ENCODE measurements around the gene SELENOH. TPM values are rescaled to one million over a fixed set of nuclear protein-coding genes. Genes with fewer than 3 reads are reported as not detected.

Gene SELENOH
- total RNA-seq, 4 donors from 2014 or later, result 81.2 to 143 (median 97.0) TPM

- ATAC-seq, result no peak
- H3K27ac ChIP-seq, result no peak overlapping the region
- no peak overlapping the region for H3K4me3 ChIP-seq
- peaks cover 0 to 28% (median 7%) of the 10 kb centered on the region in 3 donors for H3K4me1 ChIP-seq
- no peaks in the 10 kb centered on the region for H3K9me3 ChIP-seq
- 100% methylated on average over 1 of the region's 5 CpGs for WGBS, 2 donors (ENCODE audit: low coverage in 1 of 2)
- TF ChIP-seq POLR2A (IDR thresholded peaks at IDR 0.05) (no peak), EP300 (IDR thresholded peaks at IDR 0.05) (no peak), POLR2AphosphoS5 (IDR thresholded peaks at IDR 0.05) (no peak), CTCF (IDR thresholded peaks at IDR 0.05) (no peak)
- H3K27me3 ChIP-seq, result no peaks in the 10 kb centered on the region
- peaks cover 0 to 57% of the 10 kb centered on the region in 2 donors for H3K36me3 ChIP-seq
These were observed 3.9 kb downstream of the SELENOH start for GRCh38 chr11:57745206-57745605.

- no peak for ATAC-seq
- Histone ChIP-seq H3K27me3 (no peaks in the 10 kb centered on the region), H3K4me3 (no peak overlapping the region), H3K36me3 (peaks cover 0 to 56% of the 10 kb centered on the region in 2 donors), H3K27ac (no peak overlapping the region), H3K9me3 (no peaks in the 10 kb centered on the region), H3K4me1 (peaks cover 0 to 21% (median 7%) of the 10 kb centered on the region in 3 donors)
- TF ChIP-seq EP300 (IDR thresholded peaks at IDR 0.05) (no peak), CTCF (IDR thresholded peaks at IDR 0.05) (no peak), POLR2A (IDR thresholded peaks at IDR 0.05) (no peak), POLR2AphosphoS5 (IDR thresholded peaks at IDR 0.05) (no peak)
- WGBS, 2 donors (ENCODE audit: low coverage in 1 of 2), result 73 to 86% methylated on average over 1 of the region's 1 CpG
These were observed 5.6 kb downstream of the SELENOH start for GRCh38 chr11:57746920-57747319.

- H3K4me3 ChIP-seq, result no peak overlapping the region
- H3K4me1 ChIP-seq, result peaks cover 0 to 3% (median 0%) of the 10 kb centered on the region in 3 donors
- no peaks in the 10 kb centered on the region for H3K9me3 ChIP-seq
- TF ChIP-seq POLR2AphosphoS5 (IDR thresholded peaks at IDR 0.05) (no peak), POLR2A (IDR thresholded peaks at IDR 0.05) (no peak), EP300 (IDR thresholded peaks at IDR 0.05) (no peak), CTCF (IDR thresholded peaks at IDR 0.05) (no peak)
- no peaks in the 10 kb centered on the region for H3K27me3 ChIP-seq
- ATAC-seq, result no peak
- H3K27ac ChIP-seq, result no peak overlapping the region
- H3K36me3 ChIP-seq, result peaks cover 0 to 19% of the 10 kb centered on the region in 2 donors
These were observed 9.9 kb downstream of the SELENOH start for GRCh38 chr11:57751176-57751575.

- H3K4me3 ChIP-seq, result no peak within 1 kb of the TSS
- TF ChIP-seq POLR2AphosphoS5 (IDR thresholded peaks at IDR 0.05), result no peak
- TF ChIP-seq CTCF (IDR thresholded peaks at IDR 0.05), result peak in 3 of 4 experiments; percentile 27 to 48 (median 44)
- ATAC-seq, result no peak
- peaks cover 0 to 3% (median 0%) of the 10 kb centered on the region in 3 donors for H3K4me1 ChIP-seq
- H3K36me3 ChIP-seq, result peaks cover 0 to 13% of the 10 kb centered on the region in 2 donors
- H3K27me3 ChIP-seq, result no peaks in the 10 kb centered on the region
- WGBS, 2 donors (ENCODE audit: low coverage in 1 of 2), result 48 to 53% methylated on average over 9 of the region's 10 CpGs
- no peaks in the 10 kb centered on the region for H3K9me3 ChIP-seq
- no peak within 1 kb of the TSS for H3K27ac ChIP-seq
These were observed 10.5 kb downstream of the SELENOH start, which contains the start of gene BTBD18 for GRCh38 chr11:57751676-57752253. Gene BTBD18 (minus strand): TSS chr11:57751819. CDS start chr11:57751188, 631 bp downstream.

GRCh38 chr11:57752954-57753353, 11.7 kb downstream of the SELENOH start:
- Histone ChIP-seq H3K36me3 (peaks cover 0 to 5% of the 10 kb centered on the region in 2 donors), H3K27ac (no peak overlapping the region), H3K9me3 (no peaks in the 10 kb centered on the region), H3K4me1 (peaks cover 0 to 3% (median 0%) of the 10 kb centered on the region in 3 donors), H3K27me3 (no peaks in the 10 kb centered on the region), H3K4me3 (no peak overlapping the region)
- ATAC-seq, result no peak
- TF ChIP-seq EP300 (IDR thresholded peaks at IDR 0.05), result no peak
- TF ChIP-seq POLR2A (IDR thresholded peaks at IDR 0.05), result no peak
- TF ChIP-seq POLR2AphosphoS5 (IDR thresholded peaks at IDR 0.05), result no peak
- no peak for TF ChIP-seq CTCF (IDR thresholded peaks at IDR 0.05)
- WGBS, 2 donors (ENCODE audit: low coverage in 1 of 2), result 80% methylated on average over 1 of the region's 30 CpGs; no CpG with 5 or more reads in 1 of the 2 donors

All from gastroesophageal sphincter (tissue), 4 donors.